Measurements from ENCODE around the gene ASTN1. TPM values are rescaled to one million over a fixed set of nuclear protein-coding genes. Genes with fewer than 3 reads are reported as not detected.

The ASTN1 gene
- total and polyA plus RNA-seq, 9 of the 15 experiments (the other 6 are each of a cell fraction or from before 2014, with no cell fraction given): 0.05 to 0.22 (median 0.18) TPM

DNA sequence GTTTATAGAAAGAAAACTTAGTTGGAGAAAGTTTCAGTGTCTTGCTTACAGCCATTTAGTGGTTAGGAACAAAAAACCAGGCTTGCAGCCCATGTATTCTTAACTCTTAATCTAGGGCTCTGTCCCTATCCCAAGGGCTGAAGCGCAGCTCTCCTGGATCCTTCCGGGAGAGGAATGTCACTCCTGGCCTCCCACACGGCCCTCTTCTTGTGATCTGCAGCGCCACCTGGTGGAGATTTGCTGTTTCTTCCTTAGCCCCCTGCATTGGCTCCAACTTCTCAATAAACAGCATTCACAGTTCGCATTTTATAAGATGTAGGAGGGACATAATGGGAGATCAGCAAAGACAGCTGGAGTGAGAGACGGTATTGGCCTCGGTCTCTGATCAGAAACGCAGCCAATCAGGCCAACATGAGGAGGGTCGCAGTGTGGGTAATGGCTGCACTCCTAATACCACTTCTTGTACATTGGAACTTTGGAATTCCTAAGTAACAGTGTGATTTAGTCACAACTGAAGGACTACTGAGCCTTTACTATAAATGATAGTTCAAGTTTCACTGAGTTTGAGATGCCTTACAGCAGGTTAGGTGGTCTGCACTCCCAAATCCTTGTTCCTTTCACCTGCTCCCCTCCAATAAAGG lies 283.4 kb downstream of the ASTN1 start (continued):
- TF ChIP-seq, protein P1, sequence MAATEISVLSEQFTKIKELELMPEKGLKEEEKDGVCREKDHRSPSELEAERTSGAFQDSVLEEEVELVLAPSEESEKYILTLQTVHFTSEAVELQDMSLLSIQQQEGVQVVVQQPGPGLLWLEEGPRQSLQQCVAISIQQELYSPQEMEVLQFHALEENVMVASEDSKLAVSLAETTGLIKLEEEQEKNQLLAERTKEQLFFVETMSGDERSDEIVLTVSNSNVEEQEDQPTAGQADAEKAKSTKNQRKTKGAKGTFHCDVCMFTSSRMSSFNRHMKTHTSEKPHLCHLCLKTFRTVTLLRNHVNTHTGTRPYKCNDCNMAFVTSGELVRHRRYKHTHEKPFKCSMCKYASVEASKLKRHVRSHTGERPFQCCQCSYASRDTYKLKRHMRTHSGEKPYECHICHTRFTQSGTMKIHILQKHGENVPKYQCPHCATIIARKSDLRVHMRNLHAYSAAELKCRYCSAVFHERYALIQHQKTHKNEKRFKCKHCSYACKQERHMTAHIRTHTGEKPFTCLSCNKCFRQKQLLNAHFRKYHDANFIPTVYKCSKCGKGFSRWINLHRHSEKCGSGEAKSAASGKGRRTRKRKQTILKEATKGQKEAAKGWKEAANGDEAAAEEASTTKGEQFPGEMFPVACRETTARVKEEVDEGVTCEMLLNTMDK (IDR thresholded peaks at IDR 0.05; ENCODE audit: borderline replicate concordance, insufficient read depth, low read depth, low read length, poor library complexity, severe bottlenecking): peak; percentile 2
- TF ChIP-seq EP400 (IDR thresholded peaks at IDR 0.05) (0 out of 2 replicates have a peak, but pooled peaks have one; percentile 12), RAD21 (CRISPR knock-in tag; conservative IDR thresholded peaks at IDR 0.05 in 1 of 2, IDR thresholded peaks at IDR 0.05 in 1 of 2) (peak; percentile 96 to 97), SAFB (IDR thresholded peaks at IDR 0.05; ENCODE audit: borderline replicate concordance, low read depth, low read length) (no peak), HDAC2 (IDR thresholded peaks at IDR 0.05) (0 out of 2 replicates have a peak, but pooled peaks have one; percentile 28), FOXA3 (CRISPR knock-in tag; conservative IDR thresholded peaks at IDR 0.05 in 1 of 2, IDR thresholded peaks at IDR 0.05 in 1 of 2) (no peak), FOXJ3 (CRISPR knock-in tag; IDR thresholded peaks at IDR 0.05) (no peak), ZKSCAN1 (IDR thresholded peaks at IDR 0.05; ENCODE audit: low read depth, low read length) (0 out of 2 replicates have a peak, but pooled peaks have one; percentile 15), POU5F1 (IDR thresholded peaks at IDR 0.05; ENCODE audit: borderline replicate concordance, low read depth, low read length, partially characterized antibody) (no peak), ZC3H11A (IDR thresholded peaks at IDR 0.05; ENCODE audit: low read depth, low read length) (no peak), BRD9 (IDR thresholded peaks at IDR 0.05; ENCODE audit: low read depth, partially characterized antibody) (peak; percentile 63), HMG20B (CRISPR knock-in tag; IDR thresholded peaks at IDR 0.05) (no peak), ARID2 (IDR thresholded peaks at IDR 0.05) (peak; percentile 85), SMC3 (conservative IDR thresholded peaks at IDR 0.05; ENCODE audit: insufficient read depth, low read depth, low read length) (peak; percentile 87)
- TF ChIP-seq, protein P2, sequence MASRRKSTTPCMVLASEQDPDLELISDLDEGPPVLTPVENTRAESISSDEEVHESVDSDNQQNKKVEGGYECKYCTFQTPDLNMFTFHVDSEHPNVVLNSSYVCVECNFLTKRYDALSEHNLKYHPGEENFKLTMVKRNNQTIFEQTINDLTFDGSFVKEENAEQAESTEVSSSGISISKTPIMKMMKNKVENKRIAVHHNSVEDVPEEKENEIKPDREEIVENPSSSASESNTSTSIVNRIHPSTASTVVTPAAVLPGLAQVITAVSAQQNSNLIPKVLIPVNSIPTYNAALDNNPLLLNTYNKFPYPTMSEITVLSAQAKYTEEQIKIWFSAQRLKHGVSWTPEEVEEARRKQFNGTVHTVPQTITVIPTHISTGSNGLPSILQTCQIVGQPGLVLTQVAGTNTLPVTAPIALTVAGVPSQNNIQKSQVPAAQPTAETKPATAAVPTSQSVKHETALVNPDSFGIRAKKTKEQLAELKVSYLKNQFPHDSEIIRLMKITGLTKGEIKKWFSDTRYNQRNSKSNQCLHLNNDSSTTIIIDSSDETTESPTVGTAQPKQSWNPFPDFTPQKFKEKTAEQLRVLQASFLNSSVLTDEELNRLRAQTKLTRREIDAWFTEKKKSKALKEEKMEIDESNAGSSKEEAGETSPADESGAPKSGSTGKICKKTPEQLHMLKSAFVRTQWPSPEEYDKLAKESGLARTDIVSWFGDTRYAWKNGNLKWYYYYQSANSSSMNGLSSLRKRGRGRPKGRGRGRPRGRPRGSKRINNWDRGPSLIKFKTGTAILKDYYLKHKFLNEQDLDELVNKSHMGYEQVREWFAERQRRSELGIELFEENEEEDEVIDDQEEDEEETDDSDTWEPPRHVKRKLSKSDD (conservative IDR thresholded peaks at IDR 0.05; ENCODE audit: low read length): peak; percentile 76; the same call in 1 of the 2 replicates
- TF ChIP-seq, protein P3, sequence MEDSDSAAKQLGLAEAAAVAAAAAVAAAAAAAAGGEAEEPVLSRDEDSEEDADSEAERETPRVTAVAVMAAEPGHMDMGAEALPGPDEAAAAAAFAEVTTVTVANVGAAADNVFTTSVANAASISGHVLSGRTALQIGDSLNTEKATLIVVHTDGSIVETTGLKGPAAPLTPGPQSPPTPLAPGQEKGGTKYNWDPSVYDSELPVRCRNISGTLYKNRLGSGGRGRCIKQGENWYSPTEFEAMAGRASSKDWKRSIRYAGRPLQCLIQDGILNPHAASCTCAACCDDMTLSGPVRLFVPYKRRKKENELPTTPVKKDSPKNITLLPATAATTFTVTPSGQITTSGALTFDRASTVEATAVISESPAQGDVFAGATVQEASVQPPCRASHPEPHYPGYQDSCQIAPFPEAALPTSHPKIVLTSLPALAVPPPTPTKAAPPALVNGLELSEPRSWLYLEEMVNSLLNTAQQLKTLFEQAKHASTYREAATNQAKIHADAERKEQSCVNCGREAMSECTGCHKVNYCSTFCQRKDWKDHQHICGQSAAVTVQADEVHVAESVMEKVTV (CRISPR knock-in tag; IDR thresholded peaks at IDR 0.05): peak; percentile 86
- TF ChIP-seq, protein P4, sequence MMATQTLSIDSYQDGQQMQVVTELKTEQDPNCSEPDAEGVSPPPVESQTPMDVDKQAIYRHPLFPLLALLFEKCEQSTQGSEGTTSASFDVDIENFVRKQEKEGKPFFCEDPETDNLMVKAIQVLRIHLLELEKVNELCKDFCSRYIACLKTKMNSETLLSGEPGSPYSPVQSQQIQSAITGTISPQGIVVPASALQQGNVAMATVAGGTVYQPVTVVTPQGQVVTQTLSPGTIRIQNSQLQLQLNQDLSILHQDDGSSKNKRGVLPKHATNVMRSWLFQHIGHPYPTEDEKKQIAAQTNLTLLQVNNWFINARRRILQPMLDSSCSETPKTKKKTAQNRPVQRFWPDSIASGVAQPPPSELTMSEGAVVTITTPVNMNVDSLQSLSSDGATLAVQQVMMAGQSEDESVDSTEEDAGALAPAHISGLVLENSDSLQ (IDR thresholded peaks at IDR 0.05): peak; percentile 63; the same call in 1 of the 2 replicates
- TF ChIP-seq, protein P5, sequence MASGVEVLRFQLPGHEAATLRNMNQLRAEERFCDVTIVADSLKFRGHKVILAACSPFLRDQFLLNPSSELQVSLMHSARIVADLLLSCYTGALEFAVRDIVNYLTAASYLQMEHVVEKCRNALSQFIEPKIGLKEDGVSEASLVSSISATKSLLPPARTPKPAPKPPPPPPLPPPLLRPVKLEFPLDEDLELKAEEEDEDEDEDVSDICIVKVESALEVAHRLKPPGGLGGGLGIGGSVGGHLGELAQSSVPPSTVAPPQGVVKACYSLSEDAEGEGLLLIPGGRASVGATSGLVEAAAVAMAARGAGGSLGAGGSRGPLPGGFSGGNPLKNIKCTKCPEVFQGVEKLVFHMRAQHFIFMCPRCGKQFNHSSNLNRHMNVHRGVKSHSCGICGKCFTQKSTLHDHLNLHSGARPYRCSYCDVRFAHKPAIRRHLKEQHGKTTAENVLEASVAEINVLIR (CRISPR knock-in tag; IDR thresholded peaks at IDR 0.05): 0 out of 2 replicates have a peak, but pooled peaks have one; percentile 13

Data from K562 (cell line).